GM12875 (cell line): ENCODE data around the gene STAT2.
"Not testable (repeated sequence)": the region's sequence is repeated elsewhere in the genome, so short reads cannot be mapped to it uniquely, and the experiment has no call there.

Experiments used
- H3K4me3 ChIP-seq: one replicate; pipeline ENCODE4 v1.5.1; 2011; ENCODE audit warnings: low read depth, low read length, control low read depth
- TF ChIP-seq, protein P1 (sequence below): IDR thresholded peaks from 2 replicates; pipeline ENCODE4 v1.5.1; 2011; ENCODE audit warnings: low read depth, mild to moderate bottlenecking, control low read depth, inconsistent platforms, low read length, moderate library complexity, borderline replicate concordance; ENCODE audit not compliant: insufficient read depth

Gene STAT2

DNA sequence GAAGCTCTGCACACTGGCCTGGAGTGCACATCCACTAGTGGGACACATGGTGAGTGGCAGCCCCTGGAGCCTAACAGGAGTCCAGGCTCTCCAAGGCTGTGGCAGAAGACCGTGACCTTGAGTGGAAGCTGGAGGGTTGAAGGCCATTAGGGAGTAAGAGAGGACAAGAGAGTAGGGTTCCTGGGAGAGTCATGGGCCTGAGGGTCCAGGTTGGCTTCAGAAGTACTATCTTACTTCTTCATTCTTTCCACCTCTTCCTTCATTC is 20.8 kb downstream of the STAT2 start:
- H3K4me3 ChIP-seq, result peak overlapping the region; percentile 44
- TF ChIP-seq, protein P1, sequence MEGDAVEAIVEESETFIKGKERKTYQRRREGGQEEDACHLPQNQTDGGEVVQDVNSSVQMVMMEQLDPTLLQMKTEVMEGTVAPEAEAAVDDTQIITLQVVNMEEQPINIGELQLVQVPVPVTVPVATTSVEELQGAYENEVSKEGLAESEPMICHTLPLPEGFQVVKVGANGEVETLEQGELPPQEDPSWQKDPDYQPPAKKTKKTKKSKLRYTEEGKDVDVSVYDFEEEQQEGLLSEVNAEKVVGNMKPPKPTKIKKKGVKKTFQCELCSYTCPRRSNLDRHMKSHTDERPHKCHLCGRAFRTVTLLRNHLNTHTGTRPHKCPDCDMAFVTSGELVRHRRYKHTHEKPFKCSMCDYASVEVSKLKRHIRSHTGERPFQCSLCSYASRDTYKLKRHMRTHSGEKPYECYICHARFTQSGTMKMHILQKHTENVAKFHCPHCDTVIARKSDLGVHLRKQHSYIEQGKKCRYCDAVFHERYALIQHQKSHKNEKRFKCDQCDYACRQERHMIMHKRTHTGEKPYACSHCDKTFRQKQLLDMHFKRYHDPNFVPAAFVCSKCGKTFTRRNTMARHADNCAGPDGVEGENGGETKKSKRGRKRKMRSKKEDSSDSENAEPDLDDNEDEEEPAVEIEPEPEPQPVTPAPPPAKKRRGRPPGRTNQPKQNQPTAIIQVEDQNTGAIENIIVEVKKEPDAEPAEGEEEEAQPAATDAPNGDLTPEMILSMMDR, result no peak

DNA sequence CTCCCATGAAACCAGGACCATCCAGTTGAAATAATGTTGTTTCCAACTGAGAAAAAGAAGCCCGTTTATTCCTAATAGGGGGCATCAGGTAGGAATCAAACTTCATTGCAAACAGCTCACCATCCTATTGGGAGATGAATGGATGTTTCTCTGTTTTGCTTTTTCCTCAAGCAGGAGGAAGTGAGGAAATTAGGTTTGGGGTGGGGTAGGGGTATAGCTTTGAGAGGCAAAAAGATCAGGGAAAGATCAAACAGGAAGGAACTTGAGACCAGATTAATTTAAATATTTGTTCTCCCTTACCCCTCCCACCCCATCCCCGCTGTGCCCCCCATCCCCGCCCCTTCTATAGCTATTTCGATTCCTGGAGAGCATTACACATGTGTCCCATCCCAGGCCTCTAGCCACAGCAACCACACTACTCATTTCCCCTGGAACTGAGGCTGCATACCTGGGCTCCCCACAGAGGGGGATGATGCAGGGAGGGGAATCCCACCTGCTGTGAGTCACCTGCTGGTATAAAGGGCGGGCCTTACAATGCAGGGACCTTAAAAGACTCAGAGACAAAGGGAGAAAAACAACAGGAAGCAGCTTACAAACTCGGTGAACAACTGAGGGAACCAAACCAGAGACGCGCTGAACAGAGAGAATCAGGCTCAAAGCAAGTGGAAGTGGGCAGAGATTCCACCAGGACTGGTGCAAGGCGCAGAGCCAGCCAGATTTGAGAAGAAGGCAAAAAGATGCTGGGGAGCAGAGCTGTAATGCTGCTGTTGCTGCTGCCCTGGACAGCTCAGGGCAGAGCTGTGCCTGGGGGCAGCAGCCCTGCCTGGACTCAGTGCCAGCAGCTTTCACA is 21.4 kb downstream of the STAT2 start, which contains the start of gene IL23A:
TSS of gene IL23A (plus strand) at position 577 of the 850 bp plus-strand sequence. CDS start at position 738, 161 bp downstream.
- TF ChIP-seq, protein P1, result no peak
- peak within 1 kb of the TSS; percentile 44 for H3K4me3 ChIP-seq

DNA sequence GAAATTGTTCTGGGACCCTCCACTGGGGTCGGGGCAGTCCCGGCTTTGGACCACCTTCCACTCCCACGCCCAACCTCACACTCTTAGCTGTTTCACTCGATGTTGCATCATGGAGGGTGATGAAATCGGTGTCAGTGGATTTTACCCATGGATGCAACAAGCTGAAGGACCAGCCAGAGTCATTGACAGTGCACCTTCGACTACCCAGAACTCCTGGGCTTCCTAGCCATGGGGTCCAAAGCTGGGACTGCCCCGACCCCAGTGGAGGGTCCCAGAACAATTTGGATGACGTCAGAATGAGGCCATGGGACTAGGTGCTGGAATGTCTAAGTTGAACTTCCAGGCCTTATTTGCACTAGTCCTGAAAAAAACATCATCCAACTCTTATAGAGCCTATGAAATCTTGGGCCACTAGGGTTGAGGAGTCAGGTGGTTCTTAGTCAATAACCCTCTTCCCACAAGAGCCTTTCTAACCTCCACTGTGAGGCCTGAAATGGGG is 22.1 kb downstream of the STAT2 start:
- H3K4me3 ChIP-seq, result no peak overlapping the region
- TF ChIP-seq, protein P1, result no peak

DNA sequence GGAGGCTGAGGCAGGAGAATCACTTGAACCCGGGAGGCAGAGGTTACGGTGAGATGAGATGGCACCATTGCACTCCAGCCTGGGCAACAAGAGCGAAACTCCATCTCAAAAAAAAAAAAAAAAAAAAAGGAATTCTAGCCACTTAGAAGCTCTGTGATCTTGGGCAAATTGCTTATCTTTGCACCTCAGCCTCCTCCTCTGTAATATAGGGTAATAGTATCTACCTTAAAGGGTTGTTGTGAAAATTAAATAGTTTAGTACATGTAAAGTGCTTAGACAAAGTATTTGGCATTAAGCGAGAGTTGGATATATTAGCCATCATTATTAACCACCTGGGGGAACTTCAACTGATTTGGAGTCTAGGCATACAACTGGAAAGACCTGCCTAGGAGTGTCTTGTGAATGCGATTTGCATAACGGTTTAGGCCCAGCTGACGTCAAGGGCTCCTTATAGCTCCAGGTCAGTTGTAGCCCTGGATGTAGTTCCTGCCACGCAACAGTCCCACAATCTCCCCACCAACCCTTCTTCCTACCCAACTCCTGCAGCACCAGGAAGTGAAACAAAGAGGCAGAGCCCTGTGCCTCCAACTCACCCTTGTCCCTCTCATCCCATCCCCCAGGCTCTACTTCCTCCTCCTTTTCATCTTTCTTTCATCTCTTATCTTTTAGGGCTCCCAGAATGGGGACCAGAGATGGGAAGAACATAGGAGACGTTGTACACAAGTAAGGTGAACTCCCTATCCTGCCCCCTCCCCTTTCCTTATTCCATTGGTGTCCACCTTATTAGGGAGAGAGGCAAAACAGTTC is 23.3 kb downstream of the STAT2 start:
- H3K4me3 ChIP-seq, result no peak overlapping the region
- TF ChIP-seq, protein P1, result no peak

DNA sequence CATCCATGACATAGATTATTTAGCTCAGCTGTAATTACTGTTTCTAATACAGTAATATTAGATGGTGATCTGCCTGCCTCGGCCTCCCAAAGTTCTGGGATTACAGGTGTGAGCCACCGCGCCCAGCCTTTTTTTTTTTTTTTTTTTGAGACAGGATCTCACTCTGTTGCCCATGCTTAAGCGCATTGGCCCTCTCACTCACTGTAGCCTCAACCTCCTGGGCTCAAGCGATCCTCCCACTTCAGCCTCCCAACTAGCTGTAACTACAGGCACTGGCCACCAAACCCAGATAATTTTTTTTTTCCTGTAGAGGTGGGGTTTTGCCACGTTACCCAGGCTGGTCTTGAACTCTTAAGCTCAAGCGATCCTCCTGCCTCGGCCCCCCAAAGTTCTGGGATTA is 24.4 kb downstream of the STAT2 start:
- not testable (repeated sequence) for H3K4me3 ChIP-seq

DNA sequence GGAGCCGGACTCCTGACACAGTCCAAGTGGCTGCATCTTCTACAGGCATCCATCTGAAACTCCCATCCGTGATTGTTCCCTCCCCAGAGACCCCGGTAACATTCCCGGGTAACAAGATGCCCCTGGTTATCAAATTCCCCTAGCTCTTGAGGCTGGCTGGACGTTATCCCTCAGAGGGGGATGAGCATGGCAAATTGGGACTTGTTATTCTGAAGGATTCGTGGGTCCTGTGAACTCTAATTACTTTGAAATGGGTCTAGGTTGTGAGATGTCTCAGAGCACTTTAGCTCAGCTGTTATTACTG is 25.5 kb downstream of the STAT2 start:
- peak overlapping the region; percentile 69 for H3K4me3 ChIP-seq
- TF ChIP-seq, protein P1, result no peak

DNA sequence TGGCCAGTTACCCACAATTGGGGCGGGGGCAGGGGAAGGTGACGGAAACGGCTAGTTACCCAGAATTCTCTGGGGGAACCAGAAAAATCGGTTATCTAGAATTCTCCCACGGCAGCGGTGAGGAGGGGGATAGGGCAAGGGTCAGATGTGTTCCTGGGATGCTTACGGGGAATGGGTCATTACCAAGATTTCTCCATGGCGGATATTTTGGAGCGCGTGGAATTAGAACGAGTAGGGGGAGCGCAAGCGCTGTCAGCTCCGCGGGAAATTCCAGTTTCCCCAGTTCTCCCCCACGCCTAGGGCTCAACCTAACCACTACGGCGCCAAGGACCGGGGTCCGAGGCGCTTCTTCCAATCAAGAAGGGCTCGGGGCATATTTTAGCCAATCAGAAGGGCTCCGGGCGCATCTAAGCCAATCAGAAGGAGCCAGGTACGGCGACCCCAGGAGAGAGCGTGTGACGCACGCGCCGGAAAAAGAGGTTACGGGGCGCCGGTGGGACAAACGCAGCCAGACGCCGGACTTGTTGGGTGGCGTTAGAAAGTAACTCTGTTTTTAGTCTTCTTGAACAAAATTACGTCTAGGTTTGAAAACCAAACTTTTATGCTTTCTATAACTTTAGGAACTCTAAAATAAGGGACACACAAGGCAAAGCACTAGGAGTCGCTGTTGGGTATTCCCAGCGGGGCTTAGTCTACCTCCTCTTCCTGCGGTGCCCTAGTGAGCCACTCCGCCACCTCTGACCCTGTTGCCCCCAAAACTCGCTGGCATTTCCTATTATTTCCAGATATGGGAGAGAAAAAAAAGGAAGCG is 26.0 kb downstream of the STAT2 start, which contains the start of gene PAN2:
TSS of gene PAN2 (minus strand) at position 322 of the 811 bp plus-strand sequence. CDS start 906 bp downstream, outside the sequence.
- H3K4me3 ChIP-seq, result peak within 1 kb of the TSS; percentile 69
- TF ChIP-seq, protein P1, result peak; percentile 50
